GM19025 (cell line): ENCODE measurements around the gene TNFRSF6B.

Experiments
- ATAC-seq: cut with Tn5 transposase; IDR thresholded peaks from one replicate; pipeline ENCODE4 v1.9.1; 2021; ENCODE audit warnings: mild to moderate bottlenecking, low read depth, moderate library complexity; ENCODE audit not compliant: unreplicated experiment

The TNFRSF6B gene

GRCh38 chr20:63694584-63695423 lies 1.6 kb upstream of the TNFRSF6B start:
- no peak for ATAC-seq

- no peak for ATAC-seq
Measured at GRCh38 chr20:63695424-63696305, 787 bp upstream of the TNFRSF6B start.

- ATAC-seq = no peak
Measured at GRCh38 chr20:63696306-63696627, 185 bp upstream of the TNFRSF6B start.

- ATAC-seq = no peak
Measured at GRCh38 chr20:63697357-63697867, 960 bp downstream of the TNFRSF6B start.

- ATAC-seq = no peak
Measured at GRCh38 chr20:63697868-63698545, 1.6 kb downstream of the TNFRSF6B start.

GRCh38 chr20:63698739-63699465 lies 2.5 kb downstream of the TNFRSF6B start:
- no peak for ATAC-seq

- ATAC-seq = no peak
Measured at GRCh38 chr20:63699466-63700198, 3.2 kb downstream of the TNFRSF6B start.

GRCh38 chr20:63700199-63701050 lies 4.0 kb downstream of the TNFRSF6B start:
- no peak for ATAC-seq

- no peak for ATAC-seq
Measured at GRCh38 chr20:63701051-63701328, 4.5 kb downstream of the TNFRSF6B start.

- no peak for ATAC-seq
Measured at GRCh38 chr20:63701329-63702035, 5.0 kb downstream of the TNFRSF6B start.

GRCh38 chr20:63702036-63702665 lies 5.7 kb downstream of the TNFRSF6B start:
- ATAC-seq = no peak

GRCh38 chr20:63702751-63703470 lies 6.5 kb downstream of the TNFRSF6B start:
- ATAC-seq = no peak

GRCh38 chr20:63703471-63703975 lies 7.1 kb downstream of the TNFRSF6B start:
- no peak for ATAC-seq

GRCh38 chr20:63703976-63704748 lies 7.7 kb downstream of the TNFRSF6B start:
- ATAC-seq = no peak

- no peak for ATAC-seq
Measured at GRCh38 chr20:63704749-63705117, 8.3 kb downstream of the TNFRSF6B start.
